ENCODE data around the gene ZRANB2.

ZRANB2 gene

DNA sequence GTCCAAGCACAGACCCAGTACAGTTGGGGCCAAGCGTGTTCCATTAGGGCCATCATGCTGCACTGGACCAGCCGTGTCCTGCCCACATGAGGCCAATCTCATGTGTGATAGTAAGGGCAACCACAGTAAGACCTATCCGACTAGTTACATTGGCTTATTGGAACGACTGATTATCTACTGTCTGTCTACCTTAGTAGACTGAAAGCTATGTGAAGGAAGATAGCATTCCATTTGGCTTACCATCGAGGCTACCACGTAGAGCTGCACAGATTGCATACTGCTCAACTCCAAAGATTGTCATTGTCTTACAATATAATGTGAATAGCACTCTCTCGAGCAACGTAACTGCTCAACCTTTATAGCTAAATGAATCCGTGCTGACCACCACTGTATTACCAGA, 43.8 kb downstream of the ZRANB2 start:
- Histone ChIP-seq H3K27ac (replicated peaks; ENCODE audit: low read length) (no peak overlapping the region), H3K79me1 (ENCODE audit: low read depth, low read length) (no peaks in the 10 kb centered on the region), H2BK5ac (ENCODE audit: low read length) (no peak overlapping the region), H3K9me3 (replicated peaks in 1 of 2; ENCODE audit: control insufficient read depth in 2 of 2, insufficient read depth in 1 of 2, low read depth in 1 of 2, low read length in 2 of 2) (no peaks in the 10 kb centered on the region), H3K9ac (ENCODE audit: low read depth, low read length, poor library complexity) (no peak overlapping the region), H4K8ac (ENCODE audit: low read depth, low read length) (no peak overlapping the region), H3K23ac (ENCODE audit: low read depth, low read length, poor library complexity) (no peak overlapping the region), H3K27me3 (ENCODE audit: control insufficient read depth in 3 of 3, insufficient read depth in 3 of 3, low read depth in 1 of 3, low read length in 3 of 3) (no peaks in the 10 kb centered on the region), H3K4me2 (ENCODE audit: insufficient read depth, low read length, poor library complexity, severe bottlenecking) (no peak overlapping the region), H3K36me3 (replicated peaks in 1 of 2; ENCODE audit: control insufficient read depth in 2 of 2, insufficient read depth in 2 of 2, low read length in 2 of 2) (no peaks in the 10 kb centered on the region), H2BK12ac (ENCODE audit: low read length) (no peak overlapping the region), H3K18ac (ENCODE audit: low read length) (no peak overlapping the region), H2BK120ac (ENCODE audit: low read depth, low read length) (no peak overlapping the region), H3K14ac (ENCODE audit: low read length) (no peak overlapping the region), H3K4me3 (ENCODE audit: low read length in 2 of 2) (peak overlapping the region in 1 of 2 donors; percentile 4), H3K4ac (ENCODE audit: low read length) (no peak overlapping the region), H2AFZ (ENCODE audit: low read length) (no peak overlapping the region), H2BK15ac (ENCODE audit: low read length) (no peak overlapping the region), H3K4me1 (ENCODE audit: control insufficient read depth in 2 of 2, insufficient read depth in 1 of 2, low read depth in 1 of 2, low read length in 2 of 2) (no peaks in the 10 kb centered on the region), H4K91ac (ENCODE audit: low read depth, low read length, poor library complexity) (no peak overlapping the region), H2AK5ac (ENCODE audit: low read depth, low read length) (no peak overlapping the region)
- no peak for DNase-seq (ENCODE audit: low spot score)
- no CpG with 5 or more reads among the region's 9 CpGs for WGBS, 2 donors (ENCODE audit: extremely low coverage in 2 of 2, insufficient read length in 2 of 2, insufficient replicate concordance in 1 of 2)

DNA sequence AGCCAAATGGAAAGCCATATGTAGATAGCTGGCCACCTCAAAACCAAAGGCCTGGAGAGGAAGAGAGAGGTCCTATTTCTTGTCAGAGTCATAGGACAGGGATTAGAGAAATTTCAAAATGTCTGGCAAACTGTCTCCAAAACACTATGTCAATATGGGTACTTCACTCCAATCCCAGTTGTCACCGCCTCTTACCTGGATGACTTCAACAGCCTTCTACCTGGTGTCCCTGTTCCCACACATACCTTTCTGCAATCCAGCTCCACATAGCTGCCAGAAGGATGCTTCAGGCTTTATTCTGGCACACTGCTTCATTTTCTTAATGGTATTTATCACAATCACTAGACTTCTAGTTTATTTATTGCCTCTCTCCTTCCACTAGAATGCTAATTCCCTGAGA, 47.7 kb downstream of the ZRANB2 start:
- Histone ChIP-seq H2AFZ (ENCODE audit: low read length) (no peak overlapping the region), H3K4me2 (ENCODE audit: insufficient read depth, low read length, poor library complexity, severe bottlenecking) (no peak overlapping the region), H3K14ac (ENCODE audit: low read length) (no peak overlapping the region), H2BK15ac (ENCODE audit: low read length) (no peak overlapping the region), H4K8ac (ENCODE audit: low read depth, low read length) (no peak overlapping the region), H3K4me3 (ENCODE audit: low read length in 2 of 2) (no peak overlapping the region), H3K9ac (ENCODE audit: low read depth, low read length, poor library complexity) (no peak overlapping the region), H3K4me1 (ENCODE audit: control insufficient read depth in 2 of 2, insufficient read depth in 1 of 2, low read depth in 1 of 2, low read length in 2 of 2) (no peaks in the 10 kb centered on the region), H3K27ac (replicated peaks; ENCODE audit: low read length) (no peak overlapping the region), H3K9me3 (replicated peaks in 1 of 2; ENCODE audit: control insufficient read depth in 2 of 2, insufficient read depth in 1 of 2, low read depth in 1 of 2, low read length in 2 of 2) (no peaks in the 10 kb centered on the region), H3K18ac (ENCODE audit: low read length) (no peak overlapping the region), H2AK5ac (ENCODE audit: low read depth, low read length) (no peak overlapping the region), H3K27me3 (ENCODE audit: control insufficient read depth in 3 of 3, insufficient read depth in 3 of 3, low read depth in 1 of 3, low read length in 3 of 3) (no peaks in the 10 kb centered on the region), H4K91ac (ENCODE audit: low read depth, low read length, poor library complexity) (no peak overlapping the region), H2BK120ac (ENCODE audit: low read depth, low read length) (no peak overlapping the region), H3K4ac (ENCODE audit: low read length) (no peak overlapping the region), H3K36me3 (replicated peaks in 1 of 2; ENCODE audit: control insufficient read depth in 2 of 2, insufficient read depth in 2 of 2, low read length in 2 of 2) (no peaks in the 10 kb centered on the region), H3K23ac (ENCODE audit: low read depth, low read length, poor library complexity) (no peak overlapping the region), H2BK12ac (ENCODE audit: low read length) (no peak overlapping the region), H2BK5ac (ENCODE audit: low read length) (no peak overlapping the region), H3K79me1 (ENCODE audit: low read depth, low read length) (no peaks in the 10 kb centered on the region)
- WGBS, 2 donors (ENCODE audit: extremely low coverage in 2 of 2, insufficient read length in 2 of 2, insufficient replicate concordance in 1 of 2) = no CpG with 5 or more reads among the region's 1 CpG
- no peak for DNase-seq (ENCODE audit: low spot score)

DNA sequence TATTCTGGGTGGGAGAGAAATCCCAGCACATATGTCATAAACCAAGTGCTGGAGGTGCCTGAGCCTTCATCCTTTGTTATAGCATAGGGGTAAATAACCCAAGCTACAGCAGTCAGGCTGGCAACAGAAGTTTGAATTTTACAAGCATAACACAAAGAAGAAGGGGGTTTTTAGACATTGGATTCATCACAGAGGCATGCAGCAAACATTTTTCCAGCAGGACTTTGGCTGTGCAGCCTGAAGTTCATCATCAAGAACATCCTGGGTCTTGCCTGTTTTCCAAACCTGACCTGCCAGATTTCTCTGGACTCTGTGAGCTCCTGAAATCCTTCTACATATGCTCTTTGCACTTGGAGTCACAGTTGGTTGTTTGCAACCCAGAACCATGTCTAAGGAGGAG, 49.4 kb downstream of the ZRANB2 start:
- Histone ChIP-seq H3K4me3 (ENCODE audit: low read length in 2 of 2) (no peak overlapping the region), H2BK5ac (ENCODE audit: low read length) (no peak overlapping the region), H3K9me3 (replicated peaks in 1 of 2; ENCODE audit: control insufficient read depth in 2 of 2, insufficient read depth in 1 of 2, low read depth in 1 of 2, low read length in 2 of 2) (no peaks in the 10 kb centered on the region), H3K4me2 (ENCODE audit: insufficient read depth, low read length, poor library complexity, severe bottlenecking) (no peak overlapping the region), H3K18ac (ENCODE audit: low read length) (no peak overlapping the region), H3K79me1 (ENCODE audit: low read depth, low read length) (no peaks in the 10 kb centered on the region), H2AK5ac (ENCODE audit: low read depth, low read length) (no peak overlapping the region), H2BK120ac (ENCODE audit: low read depth, low read length) (no peak overlapping the region), H3K4me1 (ENCODE audit: control insufficient read depth in 2 of 2, insufficient read depth in 1 of 2, low read depth in 1 of 2, low read length in 2 of 2) (no peaks in the 10 kb centered on the region), H3K9ac (ENCODE audit: low read depth, low read length, poor library complexity) (no peak overlapping the region), H3K4ac (ENCODE audit: low read length) (no peak overlapping the region), H3K27ac (replicated peaks; ENCODE audit: low read length) (no peak overlapping the region), H2AFZ (ENCODE audit: low read length) (no peak overlapping the region), H4K91ac (ENCODE audit: low read depth, low read length, poor library complexity) (no peak overlapping the region), H3K23ac (ENCODE audit: low read depth, low read length, poor library complexity) (no peak overlapping the region), H3K14ac (ENCODE audit: low read length) (no peak overlapping the region), H3K27me3 (ENCODE audit: control insufficient read depth in 3 of 3, insufficient read depth in 3 of 3, low read depth in 1 of 3, low read length in 3 of 3) (no peaks in the 10 kb centered on the region), H2BK15ac (ENCODE audit: low read length) (no peak overlapping the region), H2BK12ac (ENCODE audit: low read length) (no peak overlapping the region), H4K8ac (ENCODE audit: low read depth, low read length) (no peak overlapping the region), H3K36me3 (replicated peaks in 1 of 2; ENCODE audit: control insufficient read depth in 2 of 2, insufficient read depth in 2 of 2, low read length in 2 of 2) (no peaks in the 10 kb centered on the region)
- DNase-seq (ENCODE audit: low spot score) = no peak

DNA sequence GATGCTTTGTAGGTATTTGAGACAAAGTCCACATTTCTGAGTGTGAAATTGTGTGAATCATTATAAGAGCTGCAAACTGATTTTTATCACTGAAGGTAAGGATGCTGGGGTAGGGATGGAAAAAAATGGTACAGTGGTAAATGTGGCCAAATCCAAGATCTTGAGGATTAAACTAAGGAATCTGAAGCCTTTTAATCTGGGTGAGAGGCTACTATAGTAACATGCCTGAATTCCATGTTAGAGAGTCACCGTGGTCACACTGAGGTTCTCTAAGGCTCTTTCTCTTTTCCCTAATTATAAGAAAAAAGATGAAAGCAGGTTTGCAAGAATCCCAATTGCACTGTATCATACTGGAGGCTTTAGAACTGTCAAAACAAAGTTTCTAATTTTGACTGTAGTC, 50.8 kb downstream of the ZRANB2 start:
- Histone ChIP-seq H3K18ac (ENCODE audit: low read length) (no peak overlapping the region), H3K14ac (ENCODE audit: low read length) (no peak overlapping the region), H2BK12ac (ENCODE audit: low read length) (no peak overlapping the region), H3K27ac (replicated peaks; ENCODE audit: low read length) (no peak overlapping the region), H2AK5ac (ENCODE audit: low read depth, low read length) (no peak overlapping the region), H3K9ac (ENCODE audit: low read depth, low read length, poor library complexity) (no peak overlapping the region), H2BK120ac (ENCODE audit: low read depth, low read length) (no peak overlapping the region), H2BK5ac (ENCODE audit: low read length) (no peak overlapping the region), H2AFZ (ENCODE audit: low read length) (no peak overlapping the region), H3K4me3 (ENCODE audit: low read length in 2 of 2) (no peak overlapping the region), H2BK15ac (ENCODE audit: low read length) (no peak overlapping the region), H3K4me1 (ENCODE audit: control insufficient read depth in 2 of 2, insufficient read depth in 1 of 2, low read depth in 1 of 2, low read length in 2 of 2) (no peaks in the 10 kb centered on the region), H3K9me3 (replicated peaks in 1 of 2; ENCODE audit: control insufficient read depth in 2 of 2, insufficient read depth in 1 of 2, low read depth in 1 of 2, low read length in 2 of 2) (no peaks in the 10 kb centered on the region), H4K91ac (ENCODE audit: low read depth, low read length, poor library complexity) (no peak overlapping the region), H3K36me3 (replicated peaks in 1 of 2; ENCODE audit: control insufficient read depth in 2 of 2, insufficient read depth in 2 of 2, low read length in 2 of 2) (no peaks in the 10 kb centered on the region), H4K8ac (ENCODE audit: low read depth, low read length) (no peak overlapping the region), H3K4me2 (ENCODE audit: insufficient read depth, low read length, poor library complexity, severe bottlenecking) (no peak overlapping the region), H3K23ac (ENCODE audit: low read depth, low read length, poor library complexity) (no peak overlapping the region), H3K27me3 (ENCODE audit: control insufficient read depth in 3 of 3, insufficient read depth in 3 of 3, low read depth in 1 of 3, low read length in 3 of 3) (no peaks in the 10 kb centered on the region), H3K4ac (ENCODE audit: low read length) (no peak overlapping the region), H3K79me1 (ENCODE audit: low read depth, low read length) (no peaks in the 10 kb centered on the region)
- WGBS, 2 donors (ENCODE audit: extremely low coverage in 2 of 2, insufficient read length in 2 of 2, insufficient replicate concordance in 1 of 2) = no CpG with 5 or more reads among the region's 1 CpG
- no peak for DNase-seq (ENCODE audit: low spot score)

Data from neuronal stem cell (in vitro differentiated cells).